GM12875 (cell line): ENCODE measurements around the gene HS3ST4.
"Not testable (repeated sequence)": the region's sequence is repeated elsewhere in the genome, so short reads cannot be mapped to it uniquely, and the experiment has no call there.

Experiments used
- H3K4me3 ChIP-seq: one replicate; pipeline ENCODE4 v1.5.1; 2011; ENCODE audit warnings: low read depth, low read length, control low read depth
- TF ChIP-seq, protein P1 (sequence below): IDR thresholded peaks from 2 replicates; pipeline ENCODE4 v1.5.1; 2011; ENCODE audit warnings: low read depth, mild to moderate bottlenecking, control low read depth, inconsistent platforms, low read length, moderate library complexity, borderline replicate concordance; ENCODE audit not compliant: insufficient read depth

The HS3ST4 gene

DNA sequence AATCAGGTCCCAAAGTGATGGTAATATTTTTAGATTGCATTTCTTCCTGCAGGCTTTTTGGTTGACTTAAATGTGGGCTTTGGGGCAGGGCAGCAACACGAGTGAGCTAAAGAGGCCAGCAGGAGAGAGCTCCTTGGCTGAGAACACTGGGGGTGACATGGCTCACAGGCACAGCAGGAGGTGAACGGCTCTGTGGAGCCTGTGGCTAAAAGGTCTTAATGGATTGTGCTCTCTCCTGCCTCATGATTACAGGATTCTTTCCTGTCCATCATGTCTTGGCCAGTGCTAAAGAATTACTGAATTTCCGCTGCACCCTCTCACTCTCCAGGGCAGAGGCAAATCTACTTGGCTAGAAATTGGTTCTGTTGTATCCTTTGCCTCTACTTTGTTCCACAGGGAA is 366.6 kb downstream of the HS3ST4 start:
- no peak overlapping the region for H3K4me3 ChIP-seq
- TF ChIP-seq, protein P1, sequence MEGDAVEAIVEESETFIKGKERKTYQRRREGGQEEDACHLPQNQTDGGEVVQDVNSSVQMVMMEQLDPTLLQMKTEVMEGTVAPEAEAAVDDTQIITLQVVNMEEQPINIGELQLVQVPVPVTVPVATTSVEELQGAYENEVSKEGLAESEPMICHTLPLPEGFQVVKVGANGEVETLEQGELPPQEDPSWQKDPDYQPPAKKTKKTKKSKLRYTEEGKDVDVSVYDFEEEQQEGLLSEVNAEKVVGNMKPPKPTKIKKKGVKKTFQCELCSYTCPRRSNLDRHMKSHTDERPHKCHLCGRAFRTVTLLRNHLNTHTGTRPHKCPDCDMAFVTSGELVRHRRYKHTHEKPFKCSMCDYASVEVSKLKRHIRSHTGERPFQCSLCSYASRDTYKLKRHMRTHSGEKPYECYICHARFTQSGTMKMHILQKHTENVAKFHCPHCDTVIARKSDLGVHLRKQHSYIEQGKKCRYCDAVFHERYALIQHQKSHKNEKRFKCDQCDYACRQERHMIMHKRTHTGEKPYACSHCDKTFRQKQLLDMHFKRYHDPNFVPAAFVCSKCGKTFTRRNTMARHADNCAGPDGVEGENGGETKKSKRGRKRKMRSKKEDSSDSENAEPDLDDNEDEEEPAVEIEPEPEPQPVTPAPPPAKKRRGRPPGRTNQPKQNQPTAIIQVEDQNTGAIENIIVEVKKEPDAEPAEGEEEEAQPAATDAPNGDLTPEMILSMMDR: no peak

DNA sequence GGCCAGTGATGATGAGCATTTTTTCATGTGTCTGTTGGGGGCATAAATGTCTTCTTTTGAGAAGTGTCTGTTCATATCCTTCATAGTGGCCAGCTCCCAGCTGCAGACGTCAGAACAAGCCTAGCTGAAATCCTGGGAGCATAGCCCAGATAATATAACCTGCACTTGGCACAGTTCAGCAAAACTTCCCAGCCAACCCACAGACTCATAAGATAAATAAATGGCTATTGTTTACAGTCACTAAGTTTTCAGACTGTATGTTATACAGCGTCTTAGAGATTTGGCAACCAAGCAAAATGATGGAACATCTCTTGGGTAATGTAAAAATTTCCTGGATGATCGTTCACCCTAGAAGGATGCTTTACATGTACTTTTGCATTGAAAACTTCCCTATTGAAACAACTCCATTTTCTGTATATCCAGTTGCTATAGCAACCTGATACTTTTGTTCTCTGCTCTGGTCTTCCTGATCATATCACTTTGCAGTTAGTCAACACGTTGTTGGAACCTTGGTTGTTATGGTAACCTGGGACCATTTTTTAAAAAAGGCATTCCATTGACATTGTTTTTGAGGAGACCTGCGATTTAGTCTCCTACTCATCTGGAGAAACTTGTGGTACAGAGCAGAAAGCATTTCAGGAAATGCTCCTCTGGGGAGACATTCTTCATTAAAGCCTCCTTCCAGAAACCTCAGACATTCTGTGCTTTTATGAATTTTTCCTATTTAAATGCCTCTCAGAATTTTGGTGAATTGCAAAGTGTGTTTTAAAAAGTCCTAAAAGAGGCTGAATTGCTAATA is 378.7 kb downstream of the HS3ST4 start:
- H3K4me3 ChIP-seq: no peak overlapping the region
- TF ChIP-seq, protein P1: no peak

DNA sequence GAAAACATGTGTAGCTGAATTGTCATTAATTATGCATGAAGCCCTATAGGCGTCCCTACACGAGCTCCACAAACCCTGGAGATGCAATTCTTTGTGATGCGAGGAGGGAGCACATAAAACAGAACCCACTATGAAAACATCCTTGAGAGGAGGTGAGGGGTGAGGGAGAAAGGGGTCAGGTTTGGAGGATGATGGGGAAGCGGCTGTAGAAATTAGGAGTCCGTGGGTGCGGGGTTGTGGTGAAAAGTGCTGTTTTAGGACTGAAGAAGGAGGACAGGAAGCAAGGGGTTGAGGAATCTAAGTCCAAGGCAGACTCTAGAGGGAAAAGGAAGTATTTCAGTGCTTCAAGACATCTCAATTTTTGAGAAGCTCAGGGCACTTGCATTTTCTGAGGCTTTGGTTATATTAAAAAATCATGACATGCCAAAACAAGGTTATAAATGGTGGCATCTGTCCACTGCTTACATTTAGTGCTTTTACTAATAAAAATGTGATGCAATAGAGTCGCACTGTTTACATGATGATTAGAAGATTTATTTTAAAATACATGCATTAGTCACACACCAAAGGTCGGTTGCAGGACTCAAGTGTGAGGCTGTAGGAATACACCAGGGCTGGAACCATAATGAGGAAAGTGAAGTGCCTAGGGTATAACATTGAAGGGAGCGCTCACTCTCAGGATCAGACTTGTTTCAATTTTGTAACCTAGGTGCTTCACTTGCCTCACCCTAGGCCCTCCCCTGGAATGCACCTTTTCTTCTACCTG is 379.5 kb downstream of the HS3ST4 start:
- no peak overlapping the region for H3K4me3 ChIP-seq
- TF ChIP-seq, protein P1: no peak

DNA sequence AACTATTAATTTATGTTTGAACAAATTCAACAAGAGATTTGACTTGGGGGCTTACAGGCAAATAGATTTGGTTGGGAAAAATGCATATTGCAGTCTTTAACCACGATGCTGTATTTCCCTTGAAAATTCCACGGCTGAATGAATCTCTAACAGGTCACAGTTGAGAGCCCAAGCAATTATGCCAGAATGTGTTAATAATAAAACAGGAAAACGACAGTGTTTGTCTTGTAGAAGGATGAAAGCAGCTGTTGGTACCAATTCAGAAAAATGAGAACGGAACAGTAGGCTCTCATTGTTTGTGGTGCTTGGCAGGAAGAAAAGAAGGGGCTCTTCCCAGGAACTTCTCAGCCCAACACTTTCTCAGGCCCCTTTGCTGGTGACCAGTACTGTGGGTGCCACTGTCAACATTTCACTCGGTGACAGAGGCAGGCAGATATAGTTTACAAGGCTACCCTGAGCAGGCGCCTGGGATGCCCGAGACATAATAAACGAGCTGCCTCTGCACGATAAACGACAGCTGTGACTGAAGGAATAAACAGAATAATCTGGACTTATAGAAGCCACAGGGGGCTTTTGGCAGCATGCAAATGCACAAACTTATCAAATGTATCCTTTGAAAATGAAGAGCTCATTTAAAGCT is 387.1 kb downstream of the HS3ST4 start:
- no peak overlapping the region for H3K4me3 ChIP-seq
- TF ChIP-seq, protein P1: no peak

DNA sequence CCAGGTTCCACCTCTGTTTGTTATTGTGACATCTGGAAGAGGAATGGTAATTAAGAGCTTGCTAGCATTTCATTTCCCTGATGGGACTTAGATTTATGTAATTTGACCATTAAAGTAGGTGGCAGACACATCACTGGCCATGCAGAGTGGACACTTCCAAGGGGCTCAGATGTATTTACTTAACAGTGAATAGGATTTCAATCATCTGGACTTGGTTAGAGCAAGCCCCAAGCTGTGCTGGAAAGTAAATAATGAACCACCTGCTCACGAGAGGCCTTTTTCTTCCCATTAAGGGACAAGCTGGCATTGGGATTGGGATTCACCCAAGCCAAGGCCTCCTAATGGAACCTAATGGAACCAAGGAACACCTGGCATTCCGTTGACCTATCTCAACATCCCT is 395.3 kb downstream of the HS3ST4 start:
- TF ChIP-seq, protein P1: no peak
- no peak overlapping the region for H3K4me3 ChIP-seq

DNA sequence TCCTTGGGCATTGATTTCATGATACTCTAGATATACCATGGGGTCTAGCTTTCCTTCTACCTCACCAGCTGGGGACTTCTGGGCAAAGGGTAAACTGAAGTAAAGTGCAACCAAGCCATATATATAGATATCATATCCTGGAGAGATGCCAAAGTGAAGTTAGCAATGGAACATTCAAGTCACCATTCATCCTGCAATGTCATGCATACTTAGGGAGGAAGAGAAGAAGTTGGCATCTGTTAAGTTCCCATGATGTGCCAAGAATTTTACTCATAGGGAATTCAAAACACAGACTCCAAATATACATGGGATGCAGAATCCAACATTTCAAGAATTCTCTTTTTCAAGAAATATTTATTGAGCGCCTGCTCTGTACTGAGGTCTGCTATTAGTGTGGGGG is 399.8 kb downstream of the HS3ST4 start:
- TF ChIP-seq, protein P1: no peak
- no peak overlapping the region for H3K4me3 ChIP-seq

DNA sequence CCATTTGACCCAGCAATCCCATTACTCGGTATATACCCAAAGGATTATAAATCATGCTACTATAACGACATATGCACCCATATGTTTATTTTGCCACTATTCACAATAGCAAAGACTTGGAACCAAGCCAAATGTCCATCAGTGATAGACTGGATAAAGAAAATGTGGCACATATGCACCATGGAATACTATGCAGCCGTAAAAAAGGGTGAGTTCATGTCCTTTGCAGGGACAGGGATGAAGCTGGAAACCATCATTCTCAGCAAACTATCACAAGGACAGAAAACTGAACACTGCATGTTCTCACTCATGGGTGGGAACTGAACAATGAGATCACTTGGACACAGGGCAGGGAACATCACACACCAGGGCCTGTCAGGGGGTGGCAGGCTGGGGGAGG is 406.4 kb downstream of the HS3ST4 start:
- H3K4me3 ChIP-seq: not testable (repeated sequence)
